K562 (cell line): ENCODE measurements around the gene HSPA1B. TPM values are rescaled to one million over a fixed set of nuclear protein-coding genes. Genes with fewer than 3 reads are reported as not detected.
A peak's percentile ranks its signal among the peaks of the same experiment; 100 is the strongest.

Source experiments
- ATAC-seq: fragments of 200-7000 bp; cut with Tn5 transposase; 3 replicates; pipeline ENCODE4 v1.9.1; 2020; ENCODE audit warnings: moderate library complexity
- BruUV-seq: library from RNA; stranded (reverse); fragments of 400-500 nt; replicated peaks from 2 replicates; lab custom pipeline; 2021; lab: Mats Ljungman, UMichigan
- CTCF ChIA-PET: fragments of 300-600 bp; formaldehyde crosslinking; extraction: SDS; loops from one replicate; lab custom pipeline; 2021; ENCODE audit warnings: low intra/inter-chr PET ratio; lab: Yijun Ruan, JAX
- POLR2A ChIA-PET: fragments of 300-600, 350-650 bp; sonication (Branson Sonifier 250); formaldehyde crosslinking; extraction: SDS; loops from one replicate; lab custom pipeline; 2021; ENCODE audit warnings: antibody characterized with exemption, inconsistent platforms; lab: Yijun Ruan, JAX
- DNase-seq, 4 experiments: peaks; one replicate each; pipeline versions ENCODE4 v3.0.0 to v3.0.0-alpha.2; 2011 to 2018; ENCODE audit warnings: low spot score in 3 of 4, mixed read lengths in 3 of 4; ENCODE audit errors: extremely low read depth in 1 of 4
- FAIRE-seq: peaks from 2 replicates; lab custom pipeline; 2011; peaks lifted over from hg19 to GRCh38; lab: Jason Lieb, UNC
- H2AFZ ChIP-seq: 2 replicates; pipeline ENCODE4 v1.6.0; 2011; ENCODE audit warnings: low read depth, low read length, control low read depth, inconsistent platforms
- H3K27ac ChIP-seq: fragments of 200-600 bp; 3 replicates; pipeline ENCODE4 v1.8.0; 2011; ENCODE audit warnings: low read depth, mild to moderate bottlenecking, control low read depth, inconsistent platforms, low read length, moderate library complexity, mixed read lengths; ENCODE audit errors: extremely low read depth
- H3K27me3 ChIP-seq, 2 experiments: fragments of 300-600 bp in 1 of 2; 2 replicates in 1 of 2; 3 replicates in 1 of 2; pipeline versions ENCODE4 v1.6.0 to v1.8.0; 2011; ENCODE audit warnings: inconsistent platforms in 2 of 2, low read length in 2 of 2, mild to moderate bottlenecking in 1 of 2, mixed read lengths in 1 of 2, moderate library complexity in 1 of 2; ENCODE audit not compliant: control insufficient read depth in 2 of 2, insufficient read depth in 2 of 2
- H3K36me3 ChIP-seq: fragments of 300-600 bp; 3 replicates; pipeline ENCODE4 v1.8.0; 2011; ENCODE audit warnings: mild to moderate bottlenecking, low read length, inconsistent platforms; ENCODE audit not compliant: control insufficient read depth, insufficient read depth
- H3K4me1 ChIP-seq, 2 experiments: fragments of 200-600 bp in 1 of 2; replicated peaks in 1 of 2; 2 replicates in 1 of 2; 3 replicates in 1 of 2; pipeline versions ENCODE4 v1.5.1 to v1.8.0; 2011; ENCODE audit warnings: inconsistent platforms in 2 of 2, low read length in 2 of 2, mild to moderate bottlenecking in 1 of 2, mixed read lengths in 1 of 2, moderate library complexity in 1 of 2; ENCODE audit not compliant: control insufficient read depth in 2 of 2, insufficient read depth in 2 of 2
- H3K4me2 ChIP-seq: 2 replicates; pipeline ENCODE4 v1.6.1; 2011; ENCODE audit warnings: low read length, control low read depth, inconsistent platforms, mixed read lengths; ENCODE audit not compliant: insufficient read depth
- H3K4me3 ChIP-seq: fragments of 200-600 bp; sonication (generic), shearing (Covaris generic); 2 replicates; pipeline ENCODE4 v1.5.1; 2016; ENCODE audit warnings: control low read depth, inconsistent platforms
- H3K79me2 ChIP-seq: fragments of 200-600 bp; 3 replicates; pipeline ENCODE4 v1.8.0; 2011; ENCODE audit warnings: low read length, inconsistent platforms; ENCODE audit not compliant: control insufficient read depth, insufficient read depth
- H3K9ac ChIP-seq, 2 experiments: 2 replicates each; pipeline versions ENCODE4 v1.6.0 to v1.6.1; 2011; ENCODE audit warnings: low read depth in 2 of 2, low read length in 2 of 2, control low read depth in 1 of 2, inconsistent platforms in 1 of 2, mild to moderate bottlenecking in 1 of 2, mixed read lengths in 1 of 2; ENCODE audit not compliant: insufficient read depth in 1 of 2
- H3K9me1 ChIP-seq: one replicate; pipeline ENCODE4 v1.6.0; 2011; ENCODE audit warnings: inconsistent platforms, mild to moderate bottlenecking, low read length, moderate library complexity; ENCODE audit not compliant: control insufficient read depth, insufficient read depth
- H3K9me3 ChIP-seq: replicated peaks from 2 replicates; pipeline ENCODE4 v1.5.1; 2011; ENCODE audit warnings: low read depth, low read length, inconsistent platforms; ENCODE audit not compliant: control insufficient read depth, insufficient read depth
- H4K20me1 ChIP-seq: replicated peaks from 2 replicates; pipeline ENCODE4 v1.6.1; 2011; ENCODE audit warnings: low read length, inconsistent platforms, mixed read lengths; ENCODE audit not compliant: control insufficient read depth, insufficient read depth
- ELF2 ChIP-seq: fragments of 250-450 bp; sonication (Bioruptor Pico); IDR thresholded peaks from 2 replicates; pipeline ENCODE4 v1.5.0; 2021; ENCODE audit warnings: mild to moderate bottlenecking
- KAT8 ChIP-seq: fragments of 450-650 bp; IDR thresholded peaks from 2 replicates; pipeline ENCODE4 v1.6.1; 2016; ENCODE audit warnings: low read depth, mild to moderate bottlenecking
- MBD2 ChIP-seq: sonication (generic); IDR thresholded peaks from 2 replicates; pipeline ENCODE4 v1.6.1; 2016; ENCODE audit warnings: low read depth, borderline replicate concordance
- NCOR1 ChIP-seq: fragments of 450-650 bp; IDR thresholded peaks from 2 replicates; pipeline ENCODE4 v1.6.1; 2016; ENCODE audit warnings: mild to moderate bottlenecking, moderate library complexity
- POLR2G ChIP-seq: fragments of 200-400 bp; formaldehyde crosslinking; IDR thresholded peaks from 2 replicates; pipeline ENCODE4 v1.6.1; 2017; ENCODE audit warnings: low read depth, mild to moderate bottlenecking, antibody characterized with exemption, low read length, moderate library complexity
- ZBTB7A ChIP-seq: IDR thresholded peaks from 2 replicates; pipeline ENCODE4 v1.6.1; 2011; ENCODE audit warnings: low read depth, mild to moderate bottlenecking, low read length, moderate library complexity, borderline replicate concordance; ENCODE audit not compliant: control insufficient read depth
- ZNF395 ChIP-seq: fragments of 200-800 bp; sonication (Bioruptor generic); IDR thresholded peaks from 2 replicates; pipeline ENCODE4 v1.6.1; 2017; ENCODE audit warnings: missing genetic modification characterization, missing compliant biosample characterization
- ZNF76 ChIP-seq: fragments of 250-450 bp; sonication (Bioruptor Pico); IDR thresholded peaks from 2 replicates; pipeline ENCODE4 v1.4.0; 2020; ENCODE audit warnings: mild to moderate bottlenecking, moderate library complexity, borderline replicate concordance
- WGBS: fragments of 100-300 bp; shearing (Covaris generic); methylation state at CpG from one replicate; pipeline ENCODE4 v1.1.6; 2016; ENCODE audit warnings: low coverage, mixed read lengths; ENCODE audit not compliant: insufficient coverage; ENCODE audit errors: missing lambda C conversion rate; 5-methylcytosine and 5-hydroxymethylcytosine counted together
- in situ Hi-C: fragments of 300-500 bp; cut with MboI; formaldehyde crosslinking; loops from 4 replicates; pipeline ENCODE4 v1.15.0; 2018; ENCODE audit warnings: inconsistent platforms, mixed read lengths
- intact Hi-C: fragments of 100-400 bp; cut with micrococcal nuclease; formaldehyde crosslinking; loops from 2 replicates; pipeline ENCODE4 v1.14.2; 2022
- polyA plus RNA-seq, 8 experiments: library from polyadenylated mRNA; depleted of rRNA in 4 of 8; stranded (reverse) in 5 of 8; unstranded in 3 of 8; fragments of >200 nt; fragmentation: Nextera tagmentation in 2 of 8; fragmentation: Illumina TruSeq in 1 of 8; extraction: Ambion mirVana in 2 of 8; extraction: Trizol in 1 of 8; gene quantifications; 2 replicates each; pipeline versions ENCODE4 v1.2.1 to v1.2.3, GENCODE V29; 2011 to 2014; ENCODE audit warnings: inconsistent platforms in 1 of 8, missing spikeins in 1 of 8
- total RNA-seq, 7 experiments: library from RNA; depleted of rRNA in 6 of 7; stranded (reverse); fragments of >200 nt in 6 of 7; fragmentation: Illumina TruSeq in 2 of 7; extraction: Trizol in 2 of 7; gene quantifications; 2 replicates each; pipeline versions ENCODE4 v1.2.1 to v1.2.3, GENCODE V29; 2011 to 2021; ENCODE audit warnings: low replicate concordance in 1 of 7
- TF ChIP-seq, protein P1 (sequence below): fragments of 200-600 bp; sonication (generic); IDR thresholded peaks from one replicate; pipeline ENCODE4 v1.6.1; 2012; ENCODE audit warnings: mild to moderate bottlenecking, low read depth, low read length, inconsistent platforms

HSPA1B gene
- total and polyA plus RNA-seq, 9 of the 15 experiments (the other 6 are each of a cell fraction or from before 2014, with no cell fraction given) = 0.27 to 227 (median 51.2) TPM

DNA sequence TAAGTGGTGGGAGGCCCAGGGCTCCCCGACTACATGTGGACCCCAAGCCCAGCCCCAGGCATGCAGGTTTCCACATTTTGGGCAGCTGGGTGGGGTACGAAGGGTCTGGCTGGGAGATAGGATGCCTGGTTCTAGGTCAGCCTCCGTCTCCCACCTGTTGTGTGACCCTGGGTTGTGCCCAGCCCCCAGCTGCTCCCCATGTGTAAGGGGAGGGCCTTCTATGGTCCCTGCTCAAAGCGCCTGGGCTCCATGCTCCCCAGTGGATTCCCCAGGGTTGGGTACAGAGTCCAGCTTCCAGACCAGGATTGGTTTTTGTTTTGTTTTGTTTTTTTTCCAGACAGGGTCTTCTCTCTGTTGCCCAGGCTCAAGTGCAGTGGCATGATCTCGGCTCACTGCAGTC is 49.3 kb upstream of the HSPA1B start:
- Histone ChIP-seq H4K20me1 (no peaks in the 10 kb centered on the region), H3K4me2 (no peak overlapping the region), H3K79me2 (no peaks in the 10 kb centered on the region), H2AFZ (no peak overlapping the region), H3K27ac (peak overlapping the region; percentile 87), H3K4me3 (no peak overlapping the region), H3K9ac (peak overlapping the region; percentile 64 to 88; a peak in 3 of 4 replicates), H3K9me3 (no peaks in the 10 kb centered on the region), H3K36me3 (peaks cover 58% of the 10 kb centered on the region; the same call in 2 of the 3 replicates), H3K9me1 (peaks cover 6% of the 10 kb centered on the region), H3K27me3 (no peaks in the 10 kb centered on the region), H3K4me1 (peaks cover 39 to 81% of the 10 kb centered on the region in 2 experiments)
- ATAC-seq (no peak), FAIRE-seq (no peak), DNase-seq (no peak)
- in situ Hi-C loops = no loop called here
- 83% methylated on average over 5 of the region's 5 CpGs for WGBS
- intact Hi-C loops = loop anchor here (10.0 kb wide), 1 partner anchor 233 kb away; the partner anchor contains the start of genes ATP6V1G2, DDX39B and NFKBIL1
- ChIA-PET POLR2A (interaction anchor here (0.7 to 8.8 kb wide), 21 partner anchors 8 to 181 kb away, joined by 3 to 47 read pairs (median 5); partner anchors contain the start of genes BAG6, DDAH2, HSPA1A and HSPA1B), CTCF (interaction anchor here (1.1 kb wide), 1 partner anchor 52 kb away, joined by 4 read pairs; no protein-coding TSS in a partner anchor)
- no TSS peak for BruUV-seq
- TF ChIP-seq ZNF395 (CRISPR knock-in tag) (no peak), MBD2 (no peak), ELF2 (CRISPR knock-in tag) (no peak), POLR2G (0 out of 2 replicates have a peak, but pooled peaks have one; percentile 38), ZNF76 (CRISPR knock-in tag) (0 out of 2 replicates have a peak, but pooled peaks have one; percentile 33), NCOR1 (no peak), ZBTB7A (peak; percentile 50; the same call in 1 of the 2 replicates), KAT8 (no peak)
- TF ChIP-seq, protein P1, sequence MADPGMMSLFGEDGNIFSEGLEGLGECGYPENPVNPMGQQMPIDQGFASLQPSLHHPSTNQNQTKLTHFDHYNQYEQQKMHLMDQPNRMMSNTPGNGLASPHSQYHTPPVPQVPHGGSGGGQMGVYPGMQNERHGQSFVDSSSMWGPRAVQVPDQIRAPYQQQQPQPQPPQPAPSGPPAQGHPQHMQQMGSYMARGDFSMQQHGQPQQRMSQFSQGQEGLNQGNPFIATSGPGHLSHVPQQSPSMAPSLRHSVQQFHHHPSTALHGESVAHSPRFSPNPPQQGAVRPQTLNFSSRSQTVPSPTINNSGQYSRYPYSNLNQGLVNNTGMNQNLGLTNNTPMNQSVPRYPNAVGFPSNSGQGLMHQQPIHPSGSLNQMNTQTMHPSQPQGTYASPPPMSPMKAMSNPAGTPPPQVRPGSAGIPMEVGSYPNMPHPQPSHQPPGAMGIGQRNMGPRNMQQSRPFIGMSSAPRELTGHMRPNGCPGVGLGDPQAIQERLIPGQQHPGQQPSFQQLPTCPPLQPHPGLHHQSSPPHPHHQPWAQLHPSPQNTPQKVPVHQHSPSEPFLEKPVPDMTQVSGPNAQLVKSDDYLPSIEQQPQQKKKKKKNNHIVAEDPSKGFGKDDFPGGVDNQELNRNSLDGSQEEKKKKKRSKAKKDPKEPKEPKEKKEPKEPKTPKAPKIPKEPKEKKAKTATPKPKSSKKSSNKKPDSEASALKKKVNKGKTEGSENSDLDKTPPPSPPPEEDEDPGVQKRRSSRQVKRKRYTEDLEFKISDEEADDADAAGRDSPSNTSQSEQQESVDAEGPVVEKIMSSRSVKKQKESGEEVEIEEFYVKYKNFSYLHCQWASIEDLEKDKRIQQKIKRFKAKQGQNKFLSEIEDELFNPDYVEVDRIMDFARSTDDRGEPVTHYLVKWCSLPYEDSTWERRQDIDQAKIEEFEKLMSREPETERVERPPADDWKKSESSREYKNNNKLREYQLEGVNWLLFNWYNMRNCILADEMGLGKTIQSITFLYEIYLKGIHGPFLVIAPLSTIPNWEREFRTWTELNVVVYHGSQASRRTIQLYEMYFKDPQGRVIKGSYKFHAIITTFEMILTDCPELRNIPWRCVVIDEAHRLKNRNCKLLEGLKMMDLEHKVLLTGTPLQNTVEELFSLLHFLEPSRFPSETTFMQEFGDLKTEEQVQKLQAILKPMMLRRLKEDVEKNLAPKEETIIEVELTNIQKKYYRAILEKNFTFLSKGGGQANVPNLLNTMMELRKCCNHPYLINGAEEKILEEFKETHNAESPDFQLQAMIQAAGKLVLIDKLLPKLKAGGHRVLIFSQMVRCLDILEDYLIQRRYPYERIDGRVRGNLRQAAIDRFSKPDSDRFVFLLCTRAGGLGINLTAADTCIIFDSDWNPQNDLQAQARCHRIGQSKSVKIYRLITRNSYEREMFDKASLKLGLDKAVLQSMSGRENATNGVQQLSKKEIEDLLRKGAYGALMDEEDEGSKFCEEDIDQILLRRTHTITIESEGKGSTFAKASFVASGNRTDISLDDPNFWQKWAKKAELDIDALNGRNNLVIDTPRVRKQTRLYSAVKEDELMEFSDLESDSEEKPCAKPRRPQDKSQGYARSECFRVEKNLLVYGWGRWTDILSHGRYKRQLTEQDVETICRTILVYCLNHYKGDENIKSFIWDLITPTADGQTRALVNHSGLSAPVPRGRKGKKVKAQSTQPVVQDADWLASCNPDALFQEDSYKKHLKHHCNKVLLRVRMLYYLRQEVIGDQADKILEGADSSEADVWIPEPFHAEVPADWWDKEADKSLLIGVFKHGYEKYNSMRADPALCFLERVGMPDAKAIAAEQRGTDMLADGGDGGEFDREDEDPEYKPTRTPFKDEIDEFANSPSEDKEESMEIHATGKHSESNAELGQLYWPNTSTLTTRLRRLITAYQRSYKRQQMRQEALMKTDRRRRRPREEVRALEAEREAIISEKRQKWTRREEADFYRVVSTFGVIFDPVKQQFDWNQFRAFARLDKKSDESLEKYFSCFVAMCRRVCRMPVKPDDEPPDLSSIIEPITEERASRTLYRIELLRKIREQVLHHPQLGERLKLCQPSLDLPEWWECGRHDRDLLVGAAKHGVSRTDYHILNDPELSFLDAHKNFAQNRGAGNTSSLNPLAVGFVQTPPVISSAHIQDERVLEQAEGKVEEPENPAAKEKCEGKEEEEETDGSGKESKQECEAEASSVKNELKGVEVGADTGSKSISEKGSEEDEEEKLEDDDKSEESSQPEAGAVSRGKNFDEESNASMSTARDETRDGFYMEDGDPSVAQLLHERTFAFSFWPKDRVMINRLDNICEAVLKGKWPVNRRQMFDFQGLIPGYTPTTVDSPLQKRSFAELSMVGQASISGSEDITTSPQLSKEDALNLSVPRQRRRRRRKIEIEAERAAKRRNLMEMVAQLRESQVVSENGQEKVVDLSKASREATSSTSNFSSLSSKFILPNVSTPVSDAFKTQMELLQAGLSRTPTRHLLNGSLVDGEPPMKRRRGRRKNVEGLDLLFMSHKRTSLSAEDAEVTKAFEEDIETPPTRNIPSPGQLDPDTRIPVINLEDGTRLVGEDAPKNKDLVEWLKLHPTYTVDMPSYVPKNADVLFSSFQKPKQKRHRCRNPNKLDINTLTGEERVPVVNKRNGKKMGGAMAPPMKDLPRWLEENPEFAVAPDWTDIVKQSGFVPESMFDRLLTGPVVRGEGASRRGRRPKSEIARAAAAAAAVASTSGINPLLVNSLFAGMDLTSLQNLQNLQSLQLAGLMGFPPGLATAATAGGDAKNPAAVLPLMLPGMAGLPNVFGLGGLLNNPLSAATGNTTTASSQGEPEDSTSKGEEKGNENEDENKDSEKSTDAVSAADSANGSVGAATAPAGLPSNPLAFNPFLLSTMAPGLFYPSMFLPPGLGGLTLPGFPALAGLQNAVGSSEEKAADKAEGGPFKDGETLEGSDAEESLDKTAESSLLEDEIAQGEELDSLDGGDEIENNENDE = no peak
